GM06990 (cell line): ENCODE measurements around the gene CAB39L.

ENCODE experiments used
- DNase-seq: peaks from one replicate; pipeline ENCODE4 v3.0.0-alpha.2; 2011; ENCODE audit not compliant: insufficient read length; ENCODE audit errors: extremely low read depth
- H3K27me3 ChIP-seq: replicated peaks from 2 replicates; pipeline ENCODE4 v1.6.0; 2011; ENCODE audit warnings: low read length; ENCODE audit not compliant: control insufficient read depth, insufficient read depth
- H3K36me3 ChIP-seq: 2 replicates; pipeline ENCODE4 v1.5.1; 2011; ENCODE audit warnings: low read length; ENCODE audit not compliant: control insufficient read depth, insufficient read depth
- H3K4me3 ChIP-seq: replicated peaks from 2 replicates; pipeline ENCODE4 v1.5.1; 2011; ENCODE audit warnings: low read depth, mild to moderate bottlenecking, control low read depth, low read length
- TF ChIP-seq, protein P1 (sequence below): IDR thresholded peaks from 2 replicates; pipeline ENCODE4 v1.5.1; 2011; ENCODE audit warnings: low read length, control low read depth, mild to moderate bottlenecking, inconsistent platforms; ENCODE audit not compliant: insufficient read depth, poor library complexity, severe bottlenecking

CAB39L gene

DNA sequence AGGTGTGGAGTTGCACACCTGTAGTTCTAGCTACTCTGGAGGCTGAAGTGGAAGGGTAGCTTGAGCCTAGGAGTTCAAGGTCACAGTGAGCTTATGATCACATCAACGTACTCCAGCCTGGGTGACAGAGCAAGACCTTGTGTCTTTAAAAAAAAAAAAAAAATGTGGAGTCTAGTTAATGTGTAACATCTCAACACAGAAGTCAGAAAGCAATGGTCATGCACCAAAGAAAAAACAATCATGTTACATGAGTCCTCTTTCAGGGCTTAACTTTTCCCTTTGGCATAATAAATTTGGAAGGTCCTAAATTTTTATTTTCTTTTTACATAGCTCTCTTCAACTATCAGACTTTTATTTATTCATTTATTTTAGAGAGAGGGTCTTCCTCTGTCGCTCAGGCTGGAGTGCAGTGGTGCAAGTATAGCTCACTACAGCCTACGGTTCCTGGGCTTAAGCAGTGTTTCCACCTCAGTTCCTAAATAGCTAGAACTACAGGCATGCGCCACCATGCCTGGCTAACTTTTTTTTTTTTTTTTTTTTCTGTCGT lies 22.5 kb upstream of the CAB39L start:
- Histone ChIP-seq H3K4me3 (no peak overlapping the region), H3K36me3 (peaks cover 6% of the 10 kb centered on the region), H3K27me3 (no peaks in the 10 kb centered on the region)
- TF ChIP-seq, protein P1, sequence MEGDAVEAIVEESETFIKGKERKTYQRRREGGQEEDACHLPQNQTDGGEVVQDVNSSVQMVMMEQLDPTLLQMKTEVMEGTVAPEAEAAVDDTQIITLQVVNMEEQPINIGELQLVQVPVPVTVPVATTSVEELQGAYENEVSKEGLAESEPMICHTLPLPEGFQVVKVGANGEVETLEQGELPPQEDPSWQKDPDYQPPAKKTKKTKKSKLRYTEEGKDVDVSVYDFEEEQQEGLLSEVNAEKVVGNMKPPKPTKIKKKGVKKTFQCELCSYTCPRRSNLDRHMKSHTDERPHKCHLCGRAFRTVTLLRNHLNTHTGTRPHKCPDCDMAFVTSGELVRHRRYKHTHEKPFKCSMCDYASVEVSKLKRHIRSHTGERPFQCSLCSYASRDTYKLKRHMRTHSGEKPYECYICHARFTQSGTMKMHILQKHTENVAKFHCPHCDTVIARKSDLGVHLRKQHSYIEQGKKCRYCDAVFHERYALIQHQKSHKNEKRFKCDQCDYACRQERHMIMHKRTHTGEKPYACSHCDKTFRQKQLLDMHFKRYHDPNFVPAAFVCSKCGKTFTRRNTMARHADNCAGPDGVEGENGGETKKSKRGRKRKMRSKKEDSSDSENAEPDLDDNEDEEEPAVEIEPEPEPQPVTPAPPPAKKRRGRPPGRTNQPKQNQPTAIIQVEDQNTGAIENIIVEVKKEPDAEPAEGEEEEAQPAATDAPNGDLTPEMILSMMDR, result no peak
- DNase-seq, result no peak

DNA sequence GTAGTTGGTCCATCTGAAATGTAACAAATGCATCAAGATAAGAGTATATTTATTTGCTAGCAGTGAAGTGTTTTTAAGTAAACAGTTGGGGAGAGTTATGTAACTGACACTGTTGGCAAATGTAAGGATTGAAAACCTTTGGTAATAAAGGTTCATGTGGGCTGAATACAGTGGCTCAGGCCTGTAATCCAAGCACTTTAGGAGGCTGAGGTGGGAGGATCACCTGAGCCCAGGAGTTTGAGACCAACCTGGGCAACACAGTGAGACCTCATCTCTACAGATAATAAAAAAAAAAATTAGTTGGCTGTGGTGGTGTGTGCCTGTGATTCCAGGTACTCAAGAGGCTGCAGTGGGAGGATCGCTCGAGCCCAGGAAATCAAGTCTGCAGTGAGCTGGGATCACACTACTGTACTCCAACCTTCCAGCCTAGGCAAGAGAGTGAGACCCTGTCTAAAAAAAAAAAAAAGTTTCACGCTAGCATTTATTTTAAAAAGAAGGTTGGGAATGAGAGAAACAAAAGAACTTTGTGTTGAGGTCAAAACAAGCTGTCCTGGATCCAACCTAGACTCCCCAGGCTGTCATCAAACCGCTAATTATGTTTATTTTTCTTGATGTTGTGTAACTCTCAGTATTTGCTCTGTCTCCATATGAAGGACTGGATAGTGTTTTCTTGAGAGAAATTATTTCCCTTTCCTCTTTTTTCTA lies 20.9 kb upstream of the CAB39L start:
- no peak for DNase-seq

DNA sequence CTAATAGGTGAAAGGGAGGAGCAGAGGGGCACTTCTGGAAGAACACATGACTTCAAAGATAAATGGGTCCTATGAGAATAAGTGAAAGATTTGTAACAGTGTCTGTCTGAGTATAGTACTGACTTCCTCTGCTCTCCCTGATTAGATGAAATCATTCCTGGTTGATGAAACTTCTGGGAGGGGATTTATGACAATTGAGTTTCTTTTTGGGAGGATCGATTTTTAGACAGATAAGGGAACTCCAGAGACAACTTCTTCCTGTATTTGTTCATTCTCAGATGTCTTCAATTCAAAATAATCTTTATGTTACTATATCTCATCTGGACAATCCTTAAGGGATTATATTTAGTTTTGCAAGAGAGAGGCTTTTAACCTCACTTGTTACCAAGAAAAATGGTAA lies 20.2 kb upstream of the CAB39L start:
- Histone ChIP-seq H3K4me3 (no peak overlapping the region), H3K27me3 (no peaks in the 10 kb centered on the region), H3K36me3 (peaks cover 6% of the 10 kb centered on the region)
- DNase-seq, result no peak
- TF ChIP-seq, protein P1, result no peak

More for the DNA sequence above, 20.9 kb upstream of the CAB39L start:
- Histone ChIP-seq H3K36me3 (peaks cover 6% of the 10 kb centered on the region), H3K4me3 (no peak overlapping the region), H3K27me3 (no peaks in the 10 kb centered on the region)
- TF ChIP-seq, protein P1, result no peak

DNA sequence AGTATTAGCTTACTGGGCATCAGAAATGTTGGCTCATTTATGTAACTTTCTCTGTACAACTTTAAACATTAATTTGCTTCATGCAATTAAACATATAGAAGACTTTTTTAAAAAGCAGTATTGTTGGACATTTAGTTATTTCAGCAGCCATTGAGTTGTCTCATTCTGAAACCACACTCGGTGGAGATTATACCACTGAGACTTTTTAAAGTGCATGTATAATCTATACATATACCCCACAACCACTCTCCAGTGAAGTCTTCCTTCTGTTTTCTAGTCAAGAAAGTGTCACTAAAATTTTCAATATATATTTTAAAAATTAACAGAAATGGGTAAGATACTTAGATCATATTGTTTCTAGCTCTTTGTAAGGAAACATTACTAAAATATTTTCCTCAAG lies 15.7 kb upstream of the CAB39L start:
- Histone ChIP-seq H3K36me3 (peaks cover 6% of the 10 kb centered on the region), H3K4me3 (no peak overlapping the region), H3K27me3 (no peaks in the 10 kb centered on the region)
- DNase-seq, result no peak
- TF ChIP-seq, protein P1, result no peak

DNA sequence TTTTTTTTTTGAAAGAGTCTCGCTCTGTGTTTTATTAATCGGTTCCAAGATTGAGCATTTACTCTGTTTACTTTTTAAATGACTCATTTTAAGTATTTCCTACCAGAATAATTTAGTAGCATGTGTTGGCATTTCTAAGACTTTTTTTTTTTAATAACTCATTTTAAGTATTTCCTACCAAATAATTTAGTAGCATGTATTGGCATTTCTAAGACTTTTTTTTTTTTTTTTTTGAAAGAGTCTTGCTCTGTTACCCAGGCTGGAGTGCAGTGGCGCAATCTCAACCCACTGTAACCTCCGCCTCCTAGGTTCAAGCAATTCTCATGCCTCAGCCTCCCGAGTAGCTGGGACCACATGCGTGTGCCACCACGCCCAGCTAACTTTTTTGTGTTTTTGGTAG lies 13.4 kb upstream of the CAB39L start:
- H3K4me3 ChIP-seq, result no peak overlapping the region
- TF ChIP-seq, protein P1, result no peak
- no peaks in the 10 kb centered on the region for H3K27me3 ChIP-seq
- H3K36me3 ChIP-seq, result peaks cover 3% of the 10 kb centered on the region
- DNase-seq, result no peak
